ENCODE measurements around the gene LSMEM2. TPM values are rescaled to one million over a fixed set of nuclear protein-coding genes. Genes with fewer than 3 reads are reported as not detected.
A peak's percentile ranks its signal among the peaks of the same experiment; 100 is the strongest.

LSMEM2 gene
- total and polyA plus RNA-seq, 2 donors: 0.11 TPM; not detected in 1

DNA sequence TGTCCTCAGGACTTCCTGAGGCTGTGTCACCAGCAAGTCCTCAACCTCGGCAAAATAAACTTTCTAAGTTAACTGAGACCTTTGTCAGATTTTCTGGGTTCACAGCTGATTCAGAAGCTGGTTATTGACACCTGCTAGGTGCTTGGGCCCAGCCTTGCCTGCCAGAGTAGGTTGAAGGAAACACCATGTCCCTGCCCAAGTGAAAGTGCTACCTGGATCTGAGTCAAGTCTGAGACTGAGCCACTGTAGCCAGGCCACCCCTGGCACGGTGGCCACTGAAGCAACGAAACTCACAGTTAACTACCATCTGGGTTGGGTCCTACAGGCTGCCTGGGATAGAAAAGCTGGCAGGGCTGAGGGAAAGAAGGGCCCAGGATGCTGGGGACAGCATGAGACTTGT is 35.5 kb downstream of the LSMEM2 start:
- Histone ChIP-seq H3K9me3 (ENCODE audit: control insufficient read depth in 2 of 2, insufficient read depth in 1 of 2, low read length in 1 of 2) (peaks cover 0 to 3% of the 10 kb centered on the region in 2 donors), H3K4me3 (ENCODE audit: low read length in 2 of 2) (no peak overlapping the region), H3K27me3 (ENCODE audit: control insufficient read depth in 2 of 2, insufficient read depth in 1 of 2, low read length in 1 of 2) (no peaks in the 10 kb centered on the region), H3K4me1 (ENCODE audit: control insufficient read depth in 2 of 2, insufficient read depth in 2 of 2, low read length in 2 of 2) (peaks cover 0 to 6% of the 10 kb centered on the region in 2 donors), H3K27ac (ENCODE audit: low read depth in 1 of 2, low read length in 1 of 2) (no peak overlapping the region), H3K36me3 (ENCODE audit: control insufficient read depth in 2 of 2, insufficient read depth in 2 of 2, low read length in 1 of 2) (no peaks in the 10 kb centered on the region)
- no peak for DNase-seq (ENCODE audit: low read depth in 6 of 9, low spot score in 9 of 9)
- WGBS: 95% methylated on average over 3 of the region's 3 CpGs

DNA sequence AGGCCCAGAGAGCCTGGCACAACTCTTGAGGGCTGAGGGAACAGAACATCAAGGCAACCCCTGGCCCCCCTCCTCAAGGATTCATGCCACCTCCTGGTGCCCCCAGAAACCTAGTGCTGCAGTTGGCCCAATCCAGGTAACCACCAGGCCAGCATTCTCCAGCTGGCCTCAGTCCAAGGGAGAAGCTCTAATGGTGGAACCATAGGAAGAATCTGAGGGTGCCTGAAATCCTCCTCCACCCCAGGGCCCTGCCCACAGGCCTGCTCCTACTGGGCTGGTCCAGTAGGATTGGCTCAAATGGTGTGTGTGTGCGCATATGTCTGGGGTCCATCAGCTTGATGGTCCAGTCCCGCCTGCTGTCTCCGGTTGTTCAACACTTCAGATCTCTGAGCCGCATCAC is 35.9 kb downstream of the LSMEM2 start:
- Histone ChIP-seq H3K36me3 (ENCODE audit: control insufficient read depth in 2 of 2, insufficient read depth in 2 of 2, low read length in 1 of 2) (peaks cover 0 to 3% of the 10 kb centered on the region in 2 donors), H3K27ac (ENCODE audit: low read depth in 1 of 2, low read length in 1 of 2) (no peak overlapping the region), H3K9me3 (ENCODE audit: control insufficient read depth in 2 of 2, insufficient read depth in 1 of 2, low read length in 1 of 2) (no peaks in the 10 kb centered on the region), H3K27me3 (ENCODE audit: control insufficient read depth in 2 of 2, insufficient read depth in 1 of 2, low read length in 1 of 2) (no peaks in the 10 kb centered on the region), H3K4me1 (ENCODE audit: control insufficient read depth in 2 of 2, insufficient read depth in 2 of 2, low read length in 2 of 2) (peaks cover 0 to 7% of the 10 kb centered on the region in 2 donors), H3K4me3 (ENCODE audit: low read length in 2 of 2) (no peak overlapping the region)
- over 99% methylated on average over 4 of the region's 4 CpGs for WGBS
- DNase-seq (ENCODE audit: low read depth in 6 of 9, low spot score in 9 of 9): no peak

DNA sequence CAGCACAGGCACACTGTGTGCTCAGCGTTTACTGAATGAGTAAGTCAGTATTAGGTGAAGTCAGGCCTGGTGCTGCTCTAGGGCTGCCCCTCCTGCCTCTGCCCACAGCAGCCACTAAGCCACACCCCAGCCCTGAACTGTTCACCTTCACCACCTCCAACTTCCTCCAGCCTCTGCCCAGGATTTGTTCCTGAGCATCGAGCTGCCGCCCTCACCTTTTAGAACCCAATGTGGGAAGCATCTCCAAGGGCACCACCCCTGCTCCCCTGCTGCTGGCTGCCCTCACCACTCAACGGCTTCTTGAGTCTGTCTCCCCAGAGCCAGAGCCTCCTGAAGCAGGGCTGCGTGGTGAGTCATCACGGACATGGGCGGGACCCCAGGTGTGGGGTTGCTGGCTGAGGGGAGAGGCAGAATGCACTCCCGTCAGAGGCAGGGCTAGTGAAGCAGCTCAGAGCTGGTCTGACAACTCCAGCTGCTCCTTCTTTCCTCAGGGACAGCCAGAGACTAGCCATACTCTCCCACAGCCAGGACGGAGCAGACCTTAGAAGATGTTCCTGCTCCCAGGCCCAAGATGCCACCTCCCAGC is 37.9 kb downstream of the LSMEM2 start:
- Histone ChIP-seq H3K27ac (ENCODE audit: low read depth in 1 of 2, low read length in 1 of 2) (peak overlapping the region in 1 of 2 donors; percentile 25), H3K27me3 (ENCODE audit: control insufficient read depth in 2 of 2, insufficient read depth in 1 of 2, low read length in 1 of 2) (no peaks in the 10 kb centered on the region), H3K4me1 (ENCODE audit: control insufficient read depth in 2 of 2, insufficient read depth in 2 of 2, low read length in 2 of 2) (peaks cover 5 to 18% of the 10 kb centered on the region in 2 donors), H3K9me3 (ENCODE audit: control insufficient read depth in 2 of 2, insufficient read depth in 1 of 2, low read length in 1 of 2) (no peaks in the 10 kb centered on the region), H3K4me3 (ENCODE audit: low read length in 2 of 2) (no peak overlapping the region), H3K36me3 (ENCODE audit: control insufficient read depth in 2 of 2, insufficient read depth in 2 of 2, low read length in 1 of 2) (peaks cover 0 to 3% of the 10 kb centered on the region in 2 donors)
- 82% methylated on average over 9 of the region's 9 CpGs for WGBS
- no peak for DNase-seq (ENCODE audit: low read depth in 6 of 9, low spot score in 9 of 9)

DNA sequence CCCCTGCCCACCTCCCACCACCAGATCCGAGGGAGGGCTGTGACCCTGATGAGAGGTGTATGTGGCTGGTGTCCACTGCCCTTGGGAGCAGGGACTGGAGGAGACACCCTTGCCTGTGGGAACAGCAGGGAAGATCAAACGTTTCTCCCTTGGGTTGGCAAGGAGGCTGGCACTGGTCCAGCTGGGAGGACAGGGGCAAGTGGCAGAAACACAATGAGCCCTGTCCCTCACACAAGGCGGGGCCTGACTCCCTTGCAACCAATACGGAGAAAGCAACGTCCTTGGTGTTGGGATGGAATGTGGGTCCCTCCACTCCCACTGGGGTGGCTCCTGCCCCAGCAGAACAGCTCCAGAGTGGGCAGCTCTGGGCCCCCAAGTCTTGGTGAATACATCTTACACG is 38.4 kb downstream of the LSMEM2 start:
- no peaks in the 10 kb centered on the region for H3K27me3 ChIP-seq (ENCODE audit: control insufficient read depth in 2 of 2, insufficient read depth in 1 of 2, low read length in 1 of 2)
- no peak for DNase-seq (ENCODE audit: low read depth in 6 of 9, low spot score in 9 of 9)
- peaks cover 0 to 3% of the 10 kb centered on the region in 2 donors for H3K36me3 ChIP-seq (ENCODE audit: control insufficient read depth in 2 of 2, insufficient read depth in 2 of 2, low read length in 1 of 2)
- 90% methylated on average over 6 of the region's 6 CpGs for WGBS
- H3K4me3 ChIP-seq (ENCODE audit: low read length in 2 of 2): no peak overlapping the region
- H3K4me1 ChIP-seq (ENCODE audit: control insufficient read depth in 2 of 2, insufficient read depth in 2 of 2, low read length in 2 of 2): peaks cover 8 to 24% of the 10 kb centered on the region in 2 donors
- H3K9me3 ChIP-seq (ENCODE audit: control insufficient read depth in 2 of 2, insufficient read depth in 1 of 2, low read length in 1 of 2): no peaks in the 10 kb centered on the region
- H3K27ac ChIP-seq (ENCODE audit: low read depth in 1 of 2, low read length in 1 of 2): peak overlapping the region in 1 of 2 donors; percentile 25

DNA sequence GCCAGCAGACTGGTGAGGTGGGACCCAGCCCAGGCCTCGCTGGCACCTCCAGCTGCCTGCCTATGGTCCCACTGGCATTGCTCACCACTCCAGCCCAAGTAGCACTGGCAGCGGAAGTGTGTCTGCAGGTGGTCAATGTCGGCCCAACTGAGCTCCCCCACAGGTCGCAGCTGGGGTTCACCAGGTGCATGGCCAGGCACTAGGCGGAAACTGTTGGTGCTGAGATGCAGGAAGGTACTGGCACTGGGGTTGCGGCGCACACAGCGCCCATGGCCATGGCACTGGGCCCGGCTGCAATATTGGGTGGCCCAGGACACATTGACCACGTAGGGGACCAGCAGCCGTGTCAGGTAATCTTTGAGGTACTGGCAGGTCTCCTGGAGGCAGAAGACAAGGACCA is 39.3 kb downstream of the LSMEM2 start:
- no peak overlapping the region for H3K27ac ChIP-seq (ENCODE audit: low read depth in 1 of 2, low read length in 1 of 2)
- H3K4me3 ChIP-seq (ENCODE audit: low read length in 2 of 2): no peak overlapping the region
- peaks cover 0 to 3% of the 10 kb centered on the region in 2 donors for H3K36me3 ChIP-seq (ENCODE audit: control insufficient read depth in 2 of 2, insufficient read depth in 2 of 2, low read length in 1 of 2)
- no peaks in the 10 kb centered on the region for H3K9me3 ChIP-seq (ENCODE audit: control insufficient read depth in 2 of 2, insufficient read depth in 1 of 2, low read length in 1 of 2)
- 93% methylated on average over 11 of the region's 11 CpGs for WGBS
- no peaks in the 10 kb centered on the region for H3K27me3 ChIP-seq (ENCODE audit: control insufficient read depth in 2 of 2, insufficient read depth in 1 of 2, low read length in 1 of 2)
- DNase-seq (ENCODE audit: low read depth in 6 of 9, low spot score in 9 of 9): no peak
- peaks cover 8 to 26% of the 10 kb centered on the region in 2 donors for H3K4me1 ChIP-seq (ENCODE audit: control insufficient read depth in 2 of 2, insufficient read depth in 2 of 2, low read length in 2 of 2)

DNA sequence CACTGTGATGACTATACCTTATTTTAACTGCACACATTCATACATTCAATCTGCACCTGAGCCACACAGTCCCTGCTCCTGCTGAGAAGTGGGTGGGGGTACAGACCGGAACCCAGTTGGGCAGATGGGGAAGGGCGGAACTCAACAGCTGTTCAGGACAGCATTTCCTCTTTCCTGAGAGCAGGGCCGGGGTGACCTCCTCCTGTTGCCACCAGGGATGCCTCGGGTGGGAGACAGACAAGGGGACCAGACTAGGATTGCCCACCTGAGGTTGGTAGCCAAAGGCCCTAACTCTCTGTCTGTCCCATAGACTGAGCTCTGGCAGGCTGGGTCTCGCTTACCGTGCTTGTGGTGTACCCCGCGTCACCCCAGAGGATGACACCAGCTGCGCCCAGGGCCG is 39.7 kb downstream of the LSMEM2 start:
- DNase-seq (ENCODE audit: low read depth in 6 of 9, low spot score in 9 of 9): no peak
- H3K36me3 ChIP-seq (ENCODE audit: control insufficient read depth in 2 of 2, insufficient read depth in 2 of 2, low read length in 1 of 2): peaks cover 0 to 3% of the 10 kb centered on the region in 2 donors
- H3K27me3 ChIP-seq (ENCODE audit: control insufficient read depth in 2 of 2, insufficient read depth in 1 of 2, low read length in 1 of 2): no peaks in the 10 kb centered on the region
- WGBS: 81% methylated on average over 10 of the region's 10 CpGs
- no peak overlapping the region for H3K4me3 ChIP-seq (ENCODE audit: low read length in 2 of 2)
- no peak overlapping the region for H3K27ac ChIP-seq (ENCODE audit: low read depth in 1 of 2, low read length in 1 of 2)
- no peaks in the 10 kb centered on the region for H3K9me3 ChIP-seq (ENCODE audit: control insufficient read depth in 2 of 2, insufficient read depth in 1 of 2, low read length in 1 of 2)
- peaks cover 8 to 26% of the 10 kb centered on the region in 2 donors for H3K4me1 ChIP-seq (ENCODE audit: control insufficient read depth in 2 of 2, insufficient read depth in 2 of 2, low read length in 2 of 2)

DNA sequence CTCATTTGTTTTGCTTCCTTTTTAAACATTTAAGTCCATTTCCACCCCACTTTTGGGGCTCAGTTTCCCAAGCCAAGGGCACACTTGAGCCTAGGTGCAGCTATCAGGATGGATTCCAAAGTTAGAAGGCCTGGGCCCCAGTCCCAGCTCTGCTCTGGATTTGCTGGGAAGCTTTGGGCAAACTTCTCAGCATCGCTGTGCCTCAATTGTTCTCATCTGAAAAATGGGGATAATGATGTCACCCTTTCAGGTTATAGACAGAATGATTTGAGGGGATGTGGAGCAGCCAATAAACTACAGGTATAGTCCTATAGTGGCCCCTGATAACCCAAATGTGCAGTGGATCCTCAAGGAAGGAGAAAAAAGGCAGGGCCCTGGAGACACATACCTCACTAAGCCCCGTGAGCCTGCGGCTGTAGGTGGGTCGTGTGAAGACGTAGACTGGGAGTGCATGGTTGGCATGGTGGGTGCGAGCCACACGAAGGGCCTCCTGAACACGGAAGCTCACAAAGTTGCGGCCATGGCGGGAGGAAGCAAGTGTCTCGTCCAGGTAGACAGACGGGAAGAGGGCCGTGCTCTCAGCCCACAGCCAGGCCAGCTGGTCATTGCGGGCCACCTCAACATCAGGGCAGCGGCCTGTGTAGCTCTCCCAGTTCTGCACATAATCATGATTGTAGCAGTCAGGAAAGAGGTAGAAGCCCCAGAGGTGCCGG is 40.5 kb downstream of the LSMEM2 start:
- peaks cover 4 to 6% of the 10 kb centered on the region in 2 donors for H3K36me3 ChIP-seq (ENCODE audit: control insufficient read depth in 2 of 2, insufficient read depth in 2 of 2, low read length in 1 of 2)
- peaks cover 8 to 29% of the 10 kb centered on the region in 2 donors for H3K4me1 ChIP-seq (ENCODE audit: control insufficient read depth in 2 of 2, insufficient read depth in 2 of 2, low read length in 2 of 2)
- DNase-seq (ENCODE audit: low read depth in 6 of 9, low spot score in 9 of 9): no peak

DNA sequence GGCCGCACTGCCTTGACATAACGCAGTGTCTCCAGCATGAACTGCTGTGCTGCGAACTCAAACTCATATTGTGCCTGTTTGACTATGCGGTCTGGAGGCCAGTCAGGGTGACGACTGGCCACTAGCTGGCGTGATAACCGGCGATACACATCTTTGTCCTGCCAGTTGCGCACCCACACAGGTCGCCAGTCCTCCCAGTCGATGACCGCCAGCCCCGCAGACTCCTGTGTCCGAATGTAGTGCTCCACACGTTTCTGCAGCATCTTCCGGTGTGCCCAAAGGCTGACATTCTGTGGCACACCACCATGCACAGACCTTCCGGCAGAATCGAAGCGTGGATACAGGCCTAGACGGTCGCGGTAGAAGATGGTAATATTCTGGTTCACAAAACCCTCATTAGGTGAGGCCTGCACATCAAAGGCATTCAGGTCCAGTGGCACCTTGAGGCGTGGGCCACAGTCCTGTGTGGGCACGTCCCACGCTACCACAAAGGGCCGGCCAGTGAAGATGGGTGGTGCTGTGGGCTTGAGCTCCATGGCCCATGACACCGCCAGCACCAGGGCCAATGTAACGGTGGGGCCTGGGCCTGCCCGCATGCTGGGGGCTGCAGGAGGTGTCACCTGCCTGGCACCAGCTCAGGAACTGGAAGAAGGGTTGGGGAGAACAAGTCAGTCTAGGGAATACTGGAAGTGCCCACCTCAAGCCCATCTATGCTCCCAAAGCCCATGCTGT is 41.2 kb downstream of the LSMEM2 start:
- peaks cover 8 to 30% of the 10 kb centered on the region in 2 donors for H3K4me1 ChIP-seq (ENCODE audit: control insufficient read depth in 2 of 2, insufficient read depth in 2 of 2, low read length in 2 of 2)
- peaks cover 5 to 7% of the 10 kb centered on the region in 2 donors for H3K36me3 ChIP-seq (ENCODE audit: control insufficient read depth in 2 of 2, insufficient read depth in 2 of 2, low read length in 1 of 2)
- no peak overlapping the region for H3K27ac ChIP-seq (ENCODE audit: low read depth in 1 of 2, low read length in 1 of 2)
- peak overlapping the region; percentile 71 to 75 for H3K4me3 ChIP-seq (ENCODE audit: low read length in 2 of 2)
- H3K9me3 ChIP-seq (ENCODE audit: control insufficient read depth in 2 of 2, insufficient read depth in 1 of 2, low read length in 1 of 2): no peaks in the 10 kb centered on the region
- H3K27me3 ChIP-seq (ENCODE audit: control insufficient read depth in 2 of 2, insufficient read depth in 1 of 2, low read length in 1 of 2): no peaks in the 10 kb centered on the region
- DNase-seq (ENCODE audit: low read depth in 6 of 9, low spot score in 9 of 9): no peak
- 98% methylated on average over 29 of the region's 29 CpGs for WGBS

More for the DNA sequence above, 40.5 kb downstream of the LSMEM2 start:
- H3K9me3 ChIP-seq (ENCODE audit: control insufficient read depth in 2 of 2, insufficient read depth in 1 of 2, low read length in 1 of 2): no peaks in the 10 kb centered on the region
- WGBS: 97% methylated on average over 16 of the region's 16 CpGs
- H3K27me3 ChIP-seq (ENCODE audit: control insufficient read depth in 2 of 2, insufficient read depth in 1 of 2, low read length in 1 of 2): no peaks in the 10 kb centered on the region
- H3K27ac ChIP-seq (ENCODE audit: low read depth in 1 of 2, low read length in 1 of 2): no peak overlapping the region
- no peak overlapping the region for H3K4me3 ChIP-seq (ENCODE audit: low read length in 2 of 2)

DNA sequence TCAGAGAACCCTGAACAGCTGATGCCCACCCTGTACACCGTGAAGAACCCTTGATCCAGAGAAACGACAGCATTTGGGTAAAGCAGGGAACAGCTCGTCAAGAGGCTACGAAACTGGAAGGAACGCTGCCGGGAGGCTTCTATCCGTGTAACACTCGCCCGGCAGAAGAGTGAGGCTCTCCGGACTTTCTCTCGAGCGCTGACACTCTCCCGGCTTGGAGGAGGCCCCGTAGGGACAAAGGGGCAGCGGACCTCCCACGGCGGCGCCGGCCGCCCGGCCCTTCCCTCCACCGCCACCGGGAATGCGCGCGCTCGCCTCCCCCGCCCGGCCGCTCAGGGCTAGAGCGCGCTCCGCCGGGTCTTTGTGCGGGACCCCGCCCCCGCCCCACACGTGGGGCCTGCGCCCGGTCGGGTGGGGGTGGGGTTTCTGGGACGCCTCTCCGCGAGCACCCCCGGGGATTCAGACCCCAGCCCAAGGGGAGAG is 42.0 kb downstream of the LSMEM2 start:
- Histone ChIP-seq H3K4me3 (ENCODE audit: low read length in 2 of 2) (peak overlapping the region; percentile 71 to 75), H3K36me3 (ENCODE audit: control insufficient read depth in 2 of 2, insufficient read depth in 2 of 2, low read length in 1 of 2) (peaks cover 13 to 14% of the 10 kb centered on the region in 2 donors), H3K4me1 (ENCODE audit: control insufficient read depth in 2 of 2, insufficient read depth in 2 of 2, low read length in 2 of 2) (peaks cover 8 to 30% of the 10 kb centered on the region in 2 donors), H3K27me3 (ENCODE audit: control insufficient read depth in 2 of 2, insufficient read depth in 1 of 2, low read length in 1 of 2) (no peaks in the 10 kb centered on the region), H3K27ac (ENCODE audit: low read depth in 1 of 2, low read length in 1 of 2) (peak overlapping the region in 1 of 2 donors; percentile 44), H3K9me3 (ENCODE audit: control insufficient read depth in 2 of 2, insufficient read depth in 1 of 2, low read length in 1 of 2) (no peaks in the 10 kb centered on the region)
- WGBS: under 1% methylated on average over 45 of the region's 45 CpGs
- peak in 6 of 9 donors; percentile 67 to 86 (median 78) for DNase-seq (ENCODE audit: low read depth in 6 of 9, low spot score in 9 of 9)

All from thymus (tissue), 11 donors.